ENCODE results near the gene IRX6. TPM values are rescaled to one million over a fixed set of nuclear protein-coding genes. Genes with fewer than 3 reads are reported as not detected.

IRX6 gene
- total and polyA plus RNA-seq, 2 of the 8 experiments (the other 6 are each of a cell fraction or from before 2014, with no cell fraction given), result 0.61 TPM; not detected in 1

GRCh38 chr16:55369151-55369550, 45.1 kb downstream of the IRX6 start (continued):
- no peak for TF ChIP-seq CHD7 (IDR thresholded peaks at IDR 0.05; ENCODE audit: insufficient replicate concordance, low read length)
- no peak for TF ChIP-seq SIN3A (conservative IDR thresholded peaks at IDR 0.05 in 1 of 2, IDR thresholded peaks at IDR 0.05 in 1 of 2; ENCODE audit: low read depth in 1 of 2, low read length in 2 of 2)
- TF ChIP-seq MAFK (IDR thresholded peaks at IDR 0.05; ENCODE audit: low read depth, low read length), result no peak
- TF ChIP-seq FOSL1 (IDR thresholded peaks at IDR 0.05; ENCODE audit: insufficient read depth, low read depth, low read length), result no peak
- TF ChIP-seq RBBP5 (IDR thresholded peaks at IDR 0.05; ENCODE audit: borderline replicate concordance, low read depth, low read length), result no peak
- TF ChIP-seq KDM1A (IDR thresholded peaks at IDR 0.05; ENCODE audit: borderline replicate concordance, low read length), result no peak
